Measurements from ENCODE around the gene PGLYRP4.

PGLYRP4 gene

GRCh38 chr1:153389401-153389800, 40.8 kb upstream of the PGLYRP4 start:
- ATAC-seq (ENCODE audit: low read depth) (no peak), DNase-seq (ENCODE audit: low spot score in 2 of 2) (no peak)
- Mint-ChIP-seq H3K9me3 (no peaks in the 10 kb centered on the region), H3K4me3 (no peak overlapping the region), H3K36me3 (no peaks in the 10 kb centered on the region), H3K27ac (no peak overlapping the region), H3K4me1 (no peaks in the 10 kb centered on the region), H3K27me3 (peaks cover 9% of the 10 kb centered on the region)

GRCh38 chr1:153387785-153388184, 39.1 kb upstream of the PGLYRP4 start:
- ATAC-seq (ENCODE audit: low read depth), result no peak

GRCh38 chr1:153387001-153387400, 38.4 kb upstream of the PGLYRP4 start:
- DNase-seq (ENCODE audit: low spot score in 2 of 2) (no peak), ATAC-seq (ENCODE audit: low read depth) (no peak)
- Mint-ChIP-seq H3K9me3 (peaks cover 4% of the 10 kb centered on the region), H3K36me3 (no peaks in the 10 kb centered on the region), H3K27me3 (peaks cover 7% of the 10 kb centered on the region), H3K4me1 (no peaks in the 10 kb centered on the region), H3K4me3 (no peak overlapping the region), H3K27ac (no peak overlapping the region)

More at GRCh38 chr1:153387785-153388184, 39.1 kb upstream of the PGLYRP4 start:
- no peak for DNase-seq (ENCODE audit: low spot score in 2 of 2)
- no peaks in the 10 kb centered on the region for H3K4me1 Mint-ChIP-seq
- H3K9me3 Mint-ChIP-seq, result no peaks in the 10 kb centered on the region
- H3K27ac Mint-ChIP-seq, result no peak overlapping the region
- no peaks in the 10 kb centered on the region for H3K36me3 Mint-ChIP-seq
- H3K4me3 Mint-ChIP-seq, result no peak overlapping the region
- H3K27me3 Mint-ChIP-seq, result peaks cover 7% of the 10 kb centered on the region

GRCh38 chr1:153386500-153386901, 37.9 kb upstream of the PGLYRP4 start:
- Mint-ChIP-seq H3K4me3 (no peak overlapping the region), H3K9me3 (peaks cover 8% of the 10 kb centered on the region), H3K4me1 (no peaks in the 10 kb centered on the region), H3K27me3 (peaks cover 9% of the 10 kb centered on the region), H3K36me3 (no peaks in the 10 kb centered on the region), H3K27ac (no peak overlapping the region)
- no peak for DNase-seq (ENCODE audit: low spot score in 2 of 2)
- ATAC-seq (ENCODE audit: low read depth), result no peak

- peaks cover 10% of the 10 kb centered on the region for H3K9me3 Mint-ChIP-seq
- H3K27me3 Mint-ChIP-seq, result peaks cover 11% of the 10 kb centered on the region
- H3K36me3 Mint-ChIP-seq, result no peaks in the 10 kb centered on the region
- DNase-seq (ENCODE audit: low spot score in 2 of 2), result no peak
- no peak for ATAC-seq (ENCODE audit: low read depth)
- no peak overlapping the region for H3K27ac Mint-ChIP-seq
- H3K4me1 Mint-ChIP-seq, result no peaks in the 10 kb centered on the region
- H3K4me3 Mint-ChIP-seq, result no peak overlapping the region
Observed at GRCh38 chr1:153384958-153385580, 36.4 kb upstream of the PGLYRP4 start.

- peaks cover 14% of the 10 kb centered on the region for H3K27me3 Mint-ChIP-seq
- peaks cover 10% of the 10 kb centered on the region for H3K9me3 Mint-ChIP-seq
- H3K4me3 Mint-ChIP-seq, result no peak overlapping the region
- DNase-seq (ENCODE audit: low spot score in 2 of 2) (no peak), ATAC-seq (ENCODE audit: low read depth) (no peak)
- H3K4me1 Mint-ChIP-seq, result no peaks in the 10 kb centered on the region
- no peaks in the 10 kb centered on the region for H3K36me3 Mint-ChIP-seq
- H3K27ac Mint-ChIP-seq, result no peak overlapping the region
Observed at GRCh38 chr1:153380711-153381110, 32.1 kb upstream of the PGLYRP4 start.

- Mint-ChIP-seq H3K27ac (no peak overlapping the region), H3K4me3 (no peak overlapping the region), H3K36me3 (no peaks in the 10 kb centered on the region), H3K27me3 (peaks cover 16% of the 10 kb centered on the region), H3K9me3 (peaks cover 10% of the 10 kb centered on the region), H3K4me1 (no peaks in the 10 kb centered on the region)
- DNase-seq (ENCODE audit: low spot score in 2 of 2) (no peak), ATAC-seq (ENCODE audit: low read depth) (no peak)
Observed at GRCh38 chr1:153379591-153379990, 30.9 kb upstream of the PGLYRP4 start.

GRCh38 chr1:153375511-153375910, 26.9 kb upstream of the PGLYRP4 start, which contains the start of gene S100A12:
Gene S100A12, minus strand, starts transcription at chr1:153375621. Its CDS starts 1,029 bp downstream, at chr1:153374592.
- H3K36me3 Mint-ChIP-seq, result no peaks in the 10 kb centered on the region
- ATAC-seq (ENCODE audit: low read depth), result no peak

GRCh38 chr1:153374071-153374470, 25.4 kb upstream of the PGLYRP4 start:
- H3K27ac Mint-ChIP-seq, result no peak overlapping the region
- H3K4me1 Mint-ChIP-seq, result no peaks in the 10 kb centered on the region
- DNase-seq (ENCODE audit: low spot score in 2 of 2) (no peak), ATAC-seq (ENCODE audit: low read depth) (no peak)
- H3K27me3 Mint-ChIP-seq, result peaks cover 25% of the 10 kb centered on the region
- H3K36me3 Mint-ChIP-seq, result no peaks in the 10 kb centered on the region
- H3K9me3 Mint-ChIP-seq, result no peaks in the 10 kb centered on the region
- no peak overlapping the region for H3K4me3 Mint-ChIP-seq

More at GRCh38 chr1:153375511-153375910, 26.9 kb upstream of the PGLYRP4 start, which contains the start of gene S100A12:
- DNase-seq (ENCODE audit: low spot score in 2 of 2), result no peak
- Mint-ChIP-seq H3K9me3 (no peaks in the 10 kb centered on the region), H3K4me3 (no peak within 1 kb of the TSS), H3K27me3 (peaks cover 19% of the 10 kb centered on the region), H3K4me1 (no peaks in the 10 kb centered on the region), H3K27ac (no peak within 1 kb of the TSS)

GRCh38 chr1:153372571-153372970, 23.9 kb upstream of the PGLYRP4 start:
- no peak overlapping the region for H3K27ac Mint-ChIP-seq
- no peak for ATAC-seq (ENCODE audit: low read depth)
- H3K36me3 Mint-ChIP-seq, result no peaks in the 10 kb centered on the region
- no peaks in the 10 kb centered on the region for H3K4me1 Mint-ChIP-seq
- H3K9me3 Mint-ChIP-seq, result no peaks in the 10 kb centered on the region
- peaks cover 23% of the 10 kb centered on the region for H3K27me3 Mint-ChIP-seq
- no peak overlapping the region for H3K4me3 Mint-ChIP-seq
- DNase-seq (ENCODE audit: low spot score in 2 of 2), result no peak

- H3K27ac Mint-ChIP-seq, result no peak overlapping the region
- DNase-seq (ENCODE audit: low spot score in 2 of 2), result no peak
- ATAC-seq (ENCODE audit: low read depth), result no peak
- H3K36me3 Mint-ChIP-seq, result no peaks in the 10 kb centered on the region
- peaks cover 18% of the 10 kb centered on the region for H3K27me3 Mint-ChIP-seq
- H3K4me1 Mint-ChIP-seq, result no peaks in the 10 kb centered on the region
- no peak overlapping the region for H3K4me3 Mint-ChIP-seq
- no peaks in the 10 kb centered on the region for H3K9me3 Mint-ChIP-seq
Observed at GRCh38 chr1:153371231-153371630, 22.6 kb upstream of the PGLYRP4 start.

GRCh38 chr1:153370146-153370545, 21.5 kb upstream of the PGLYRP4 start:
- ATAC-seq (ENCODE audit: low read depth) (no peak), DNase-seq (ENCODE audit: low spot score in 2 of 2) (no peak)
- H3K27ac Mint-ChIP-seq, result no peak overlapping the region
- no peaks in the 10 kb centered on the region for H3K36me3 Mint-ChIP-seq
- no peak overlapping the region for H3K4me3 Mint-ChIP-seq
- peaks cover 20% of the 10 kb centered on the region for H3K27me3 Mint-ChIP-seq
- H3K9me3 Mint-ChIP-seq, result no peaks in the 10 kb centered on the region
- no peaks in the 10 kb centered on the region for H3K4me1 Mint-ChIP-seq

- Mint-ChIP-seq H3K27ac (no peak overlapping the region), H3K9me3 (no peaks in the 10 kb centered on the region), H3K27me3 (peaks cover 24% of the 10 kb centered on the region), H3K4me1 (no peaks in the 10 kb centered on the region), H3K4me3 (no peak overlapping the region), H3K36me3 (no peaks in the 10 kb centered on the region)
- DNase-seq (ENCODE audit: low spot score in 2 of 2), result no peak
- no peak for ATAC-seq (ENCODE audit: low read depth)
Observed at GRCh38 chr1:153368495-153368894, 19.9 kb upstream of the PGLYRP4 start.

GRCh38 chr1:153367090-153367489, 18.4 kb upstream of the PGLYRP4 start:
- Mint-ChIP-seq H3K27ac (no peak overlapping the region), H3K27me3 (peaks cover 28% of the 10 kb centered on the region), H3K36me3 (no peaks in the 10 kb centered on the region), H3K9me3 (no peaks in the 10 kb centered on the region), H3K4me3 (no peak overlapping the region), H3K4me1 (no peaks in the 10 kb centered on the region)
- DNase-seq (ENCODE audit: low spot score in 2 of 2) (no peak), ATAC-seq (ENCODE audit: low read depth) (no peak)

- Mint-ChIP-seq H3K27me3 (peaks cover 25% of the 10 kb centered on the region), H3K27ac (no peak overlapping the region), H3K4me3 (no peak overlapping the region), H3K36me3 (no peaks in the 10 kb centered on the region), H3K9me3 (no peaks in the 10 kb centered on the region), H3K4me1 (no peaks in the 10 kb centered on the region)
- no peak for ATAC-seq (ENCODE audit: low read depth)
- DNase-seq (ENCODE audit: low spot score in 2 of 2), result no peak
Observed at GRCh38 chr1:153366261-153366660, 17.6 kb upstream of the PGLYRP4 start.
